HG02798 (cell line): ENCODE data around the gene TLL2.

Experiments
- ATAC-seq: cut with Tn5 transposase; IDR thresholded peaks from one replicate; pipeline ENCODE4 v1.9.1; 2021; ENCODE audit warnings: mild to moderate bottlenecking; ENCODE audit not compliant: unreplicated experiment, poor library complexity

The TLL2 gene

GRCh38 chr10:96369890-96370583, 143.7 kb downstream of the TLL2 start:
- ATAC-seq, result no peak

- ATAC-seq, result no peak
These were observed 144.8 kb downstream of the TLL2 start for GRCh38 chr10:96368971-96369370.

- no peak for ATAC-seq
These were observed 146.3 kb downstream of the TLL2 start for GRCh38 chr10:96367470-96367869.

GRCh38 chr10:96366508-96366907, 147.2 kb downstream of the TLL2 start:
- no peak for ATAC-seq

- no peak for ATAC-seq
These were observed 148.2 kb downstream of the TLL2 start for GRCh38 chr10:96365571-96365970.

GRCh38 chr10:96360766-96361165, 153.0 kb downstream of the TLL2 start:
- no peak for ATAC-seq

GRCh38 chr10:96360331-96360730, 153.4 kb downstream of the TLL2 start:
- no peak for ATAC-seq

- ATAC-seq, result no peak
These were observed 154.1 kb downstream of the TLL2 start for GRCh38 chr10:96359616-96360015.

- ATAC-seq, result no peak
These were observed 154.7 kb downstream of the TLL2 start, which contains the start of gene OPALIN for GRCh38 chr10:96358851-96359540. Gene OPALIN (minus strand): TSS chr10:96359002. CDS start chr10:96358896, 106 bp downstream.

GRCh38 chr10:96357038-96357620, 156.6 kb downstream of the TLL2 start:
- ATAC-seq, result no peak

- ATAC-seq, result no peak
These were observed 161.1 kb downstream of the TLL2 start for GRCh38 chr10:96352582-96352981.

GRCh38 chr10:96352027-96352426, 161.7 kb downstream of the TLL2 start:
- no peak for ATAC-seq

GRCh38 chr10:96346295-96346694, 167.4 kb downstream of the TLL2 start:
- ATAC-seq, result no peak

GRCh38 chr10:96345222-96345621, 168.5 kb downstream of the TLL2 start:
- ATAC-seq, result no peak

GRCh38 chr10:96344178-96344577, 169.5 kb downstream of the TLL2 start:
- no peak for ATAC-seq

GRCh38 chr10:96342402-96342801, 171.3 kb downstream of the TLL2 start:
- ATAC-seq, result no peak

- no peak for ATAC-seq
These were observed 172.2 kb downstream of the TLL2 start for GRCh38 chr10:96341219-96342182.

- ATAC-seq, result peak; percentile 59
These were observed 173.5 kb downstream of the TLL2 start for GRCh38 chr10:96339956-96340904.

- ATAC-seq, result no peak
These were observed 174.3 kb downstream of the TLL2 start for GRCh38 chr10:96339383-96339782.
